SJSA1 (cell line): ENCODE results near the gene LBR. TPM values are rescaled to one million over a fixed set of nuclear protein-coding genes. Genes with fewer than 3 reads are reported as not detected.

Source experiments
- DNase-seq, 2 experiments: peaks; one replicate each; pipeline ENCODE4 v3.0.0-alpha.2; 2015 to 2020; ENCODE audit warnings: low spot score in 2 of 2, low read depth in 1 of 2
- H3K27ac ChIP-seq: fragments of 250-450 bp; sonication (Bioruptor Pico); 2 replicates; pipeline ENCODE4 v1.5.1; 2020; ENCODE audit warnings: mild to moderate bottlenecking, moderate library complexity
- H3K27me3 ChIP-seq: fragments of 250-450 bp; sonication (Bioruptor Pico); replicated peaks from 2 replicates; pipeline ENCODE4 v1.5.1; 2020; ENCODE audit warnings: mild to moderate bottlenecking, moderate library complexity
- H3K36me3 ChIP-seq: fragments of 250-450 bp; sonication (Bioruptor Pico); 2 replicates; pipeline ENCODE4 v1.5.1; 2020; ENCODE audit warnings: mild to moderate bottlenecking
- H3K4me1 ChIP-seq: fragments of 250-450 bp; sonication (Bioruptor Pico); replicated peaks from 2 replicates; pipeline ENCODE4 v1.6.1; 2021; ENCODE audit warnings: mild to moderate bottlenecking
- H3K4me3 ChIP-seq: fragments of 250-450 bp; sonication (Bioruptor Pico); 2 replicates; pipeline ENCODE4 v1.5.1; 2020; ENCODE audit warnings: mild to moderate bottlenecking
- H3K9me3 ChIP-seq: fragments of 250-450 bp; sonication (Bioruptor Pico); replicated peaks from 2 replicates; pipeline ENCODE4 v1.5.1; 2020; ENCODE audit warnings: mild to moderate bottlenecking
- total RNA-seq: library from RNA; depleted of rRNA; stranded (reverse); fragments of >200 nt; shearing (Covaris generic); gene quantifications from 2 replicates; pipeline ENCODE4 v1.2.3, GENCODE V29; 2014

LBR gene
- total RNA-seq, 1 experiment from 2014 or later, result 66.8 TPM

GRCh38 chr1:225445639-225446594 is 18.1 kb upstream of the LBR start:
- no peaks in the 10 kb centered on the region for H3K36me3 ChIP-seq
- no peak for DNase-seq
- no peak overlapping the region for H3K4me3 ChIP-seq
- no peaks in the 10 kb centered on the region for H3K27me3 ChIP-seq
- no peaks in the 10 kb centered on the region for H3K9me3 ChIP-seq
- peaks cover 13% of the 10 kb centered on the region for H3K4me1 ChIP-seq
- H3K27ac ChIP-seq, result peak overlapping the region; percentile 24; the same call in 1 of the 2 replicates

DNA sequence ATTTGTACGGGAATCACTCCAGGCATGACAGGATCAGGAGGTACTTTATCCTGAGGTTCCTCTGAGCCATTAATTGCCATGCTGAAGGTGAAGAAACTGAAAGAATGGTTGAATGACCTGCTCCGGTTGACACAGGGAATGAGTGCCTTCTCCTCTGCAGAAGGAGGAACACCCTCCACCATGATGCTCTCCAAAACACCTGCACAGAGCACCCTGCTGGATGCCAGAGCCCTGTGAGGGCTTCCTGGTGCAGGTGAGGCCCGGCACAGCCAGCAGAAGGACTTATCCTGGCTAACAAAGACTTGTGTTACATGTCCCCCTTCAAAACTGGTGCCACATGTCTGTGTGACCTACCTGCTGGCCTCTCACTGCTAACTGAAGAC is 14.3 kb upstream of the LBR start:
- no peak for DNase-seq

DNA sequence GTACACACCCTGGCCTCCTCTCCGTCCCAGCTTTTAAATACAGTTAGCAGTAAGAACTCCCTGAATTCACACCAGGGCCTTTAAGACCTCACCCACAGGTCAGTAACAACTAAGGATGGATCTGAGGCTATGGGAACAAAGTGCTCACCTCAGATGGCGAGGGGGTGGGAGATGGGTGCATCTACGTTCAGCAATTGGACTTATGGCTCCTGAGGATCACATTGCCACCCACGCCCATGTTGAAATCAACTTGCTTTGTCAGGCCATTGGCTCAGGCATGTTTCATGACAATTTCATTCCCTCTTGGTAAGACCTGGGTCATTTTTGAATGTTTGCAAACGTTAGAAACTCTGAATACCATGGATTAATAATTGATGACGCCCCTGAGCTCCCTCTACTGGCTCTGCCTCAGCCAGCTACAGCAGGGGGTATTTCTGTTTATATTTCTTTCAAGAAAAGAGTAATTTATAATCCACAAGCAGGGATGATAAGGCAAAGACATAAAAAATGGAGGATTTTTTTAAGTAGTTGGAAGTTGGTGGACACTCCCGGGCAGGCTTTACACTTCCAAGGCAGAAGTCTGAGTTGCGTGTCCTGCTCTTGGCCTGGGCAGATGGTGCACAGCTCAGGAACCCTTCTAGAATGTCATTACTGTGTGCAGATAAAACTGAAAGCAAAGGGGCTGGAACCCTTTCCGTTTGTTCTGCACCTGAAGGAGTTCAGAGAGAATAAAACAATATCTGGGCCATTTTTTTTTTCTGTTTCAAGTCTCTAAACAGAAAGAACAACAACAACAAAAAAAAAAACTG is 13.7 kb upstream of the LBR start:
- DNase-seq, result no peak
- H3K27me3 ChIP-seq, result no peaks in the 10 kb centered on the region
- peaks cover 13% of the 10 kb centered on the region for H3K4me1 ChIP-seq
- no peaks in the 10 kb centered on the region for H3K36me3 ChIP-seq
- no peak overlapping the region for H3K27ac ChIP-seq
- no peak overlapping the region for H3K4me3 ChIP-seq
- H3K9me3 ChIP-seq, result no peaks in the 10 kb centered on the region

More for the DNA sequence above, 14.3 kb upstream of the LBR start:
- no peaks in the 10 kb centered on the region for H3K27me3 ChIP-seq
- no peaks in the 10 kb centered on the region for H3K9me3 ChIP-seq
- H3K36me3 ChIP-seq, result no peaks in the 10 kb centered on the region
- peaks cover 13% of the 10 kb centered on the region for H3K4me1 ChIP-seq
- no peak overlapping the region for H3K4me3 ChIP-seq
- H3K27ac ChIP-seq, result no peak overlapping the region

DNA sequence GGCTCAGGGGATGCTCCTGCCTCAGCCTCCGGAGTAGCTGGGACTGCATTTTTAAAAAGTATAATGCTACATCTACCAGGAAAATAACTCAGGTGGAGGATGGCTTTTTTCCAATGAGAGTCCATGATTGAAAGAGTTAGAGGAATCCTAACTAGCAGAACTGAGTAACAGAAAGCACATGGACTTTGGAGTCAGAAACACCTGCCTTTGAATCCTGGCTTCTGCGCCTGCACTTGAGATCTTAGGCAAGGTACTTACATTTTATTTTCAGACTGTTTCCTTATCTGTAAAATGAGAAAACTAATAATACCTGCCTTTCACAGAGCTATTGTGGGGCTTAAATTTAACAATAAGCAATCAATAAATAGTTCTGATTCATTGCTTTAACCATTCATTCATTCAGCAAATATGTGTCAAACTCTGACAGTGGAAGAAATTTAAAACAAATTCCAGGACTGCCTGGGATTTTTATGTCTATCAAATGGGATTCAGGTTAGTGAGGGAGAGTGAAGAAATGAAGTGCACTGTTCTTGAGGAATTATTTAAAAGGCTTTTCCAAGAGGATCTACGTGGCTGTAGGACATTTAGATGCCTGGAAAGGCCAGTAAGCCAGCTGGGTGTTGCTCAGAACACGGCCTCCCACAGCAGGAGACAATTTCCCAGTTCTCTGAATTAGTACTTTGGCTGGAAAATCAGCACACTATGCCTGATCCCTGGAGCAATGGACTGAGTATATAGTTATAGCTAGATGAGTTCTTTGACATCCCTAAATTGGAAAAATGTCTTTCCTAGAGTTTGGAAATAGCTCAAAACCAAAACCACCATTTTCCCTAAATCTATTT is 12.8 kb upstream of the LBR start:
- Histone ChIP-seq H3K27ac (no peak overlapping the region), H3K36me3 (no peaks in the 10 kb centered on the region), H3K27me3 (no peaks in the 10 kb centered on the region), H3K9me3 (no peaks in the 10 kb centered on the region), H3K4me3 (no peak overlapping the region), H3K4me1 (peaks cover 11% of the 10 kb centered on the region)
- DNase-seq, result no peak

GRCh38 chr1:225437710-225438437 is 10.0 kb upstream of the LBR start:
- Histone ChIP-seq H3K4me3 (no peak overlapping the region), H3K27ac (no peak overlapping the region), H3K36me3 (no peaks in the 10 kb centered on the region), H3K9me3 (no peaks in the 10 kb centered on the region), H3K4me1 (no peaks in the 10 kb centered on the region), H3K27me3 (no peaks in the 10 kb centered on the region)
- no peak for DNase-seq

DNA sequence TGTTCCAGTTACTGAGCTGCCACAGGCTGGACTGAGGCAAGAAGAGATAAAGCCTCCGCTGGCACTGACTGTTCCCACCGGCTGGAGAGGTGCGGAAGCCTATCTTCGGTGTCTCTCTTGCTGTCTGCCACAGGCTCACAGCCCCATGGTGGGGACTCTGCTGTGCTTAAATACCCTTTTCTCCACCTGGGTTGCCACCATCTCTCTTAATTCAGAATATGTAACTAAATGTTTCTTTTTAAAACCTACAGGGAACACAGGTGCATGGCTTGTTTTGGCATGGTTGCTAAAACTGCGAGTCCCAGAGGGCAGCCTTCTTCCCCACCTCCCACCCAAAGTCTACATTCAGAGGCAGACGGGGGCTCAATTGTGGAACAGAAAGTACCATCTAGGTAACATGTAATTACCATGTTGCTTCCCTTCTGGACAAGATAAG is 8.1 kb upstream of the LBR start:
- no peak for DNase-seq
- no peaks in the 10 kb centered on the region for H3K27me3 ChIP-seq
- H3K27ac ChIP-seq, result no peak overlapping the region
- H3K36me3 ChIP-seq, result no peaks in the 10 kb centered on the region
- no peak overlapping the region for H3K4me3 ChIP-seq
- H3K4me1 ChIP-seq, result no peaks in the 10 kb centered on the region
- H3K9me3 ChIP-seq, result no peaks in the 10 kb centered on the region

- no peak for DNase-seq
- Histone ChIP-seq H3K4me3 (no peak overlapping the region), H3K9me3 (no peaks in the 10 kb centered on the region), H3K27me3 (no peaks in the 10 kb centered on the region), H3K27ac (no peak overlapping the region), H3K4me1 (no peaks in the 10 kb centered on the region), H3K36me3 (no peaks in the 10 kb centered on the region)
Measured at GRCh38 chr1:225435487-225435886, 7.6 kb upstream of the LBR start.

DNA sequence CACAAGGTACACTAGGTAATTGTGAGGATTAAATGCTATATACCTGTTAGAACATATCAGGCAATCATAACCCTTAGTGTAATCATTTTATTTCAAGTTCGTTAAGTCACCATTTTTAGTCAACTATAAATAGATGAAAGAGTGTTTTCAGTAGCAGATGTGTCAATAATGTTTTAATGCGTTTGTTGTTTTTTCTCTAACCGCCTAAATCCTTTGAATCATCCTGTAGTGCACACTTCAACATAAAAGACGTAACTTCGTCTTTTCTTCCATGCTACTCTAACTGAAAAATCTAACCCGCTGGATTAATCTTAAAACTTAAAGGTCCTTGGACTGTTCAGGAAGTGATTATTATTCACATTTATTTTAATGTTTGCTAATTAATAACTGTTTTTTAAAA is 7.2 kb upstream of the LBR start:
- Histone ChIP-seq H3K27me3 (no peaks in the 10 kb centered on the region), H3K27ac (no peak overlapping the region), H3K36me3 (no peaks in the 10 kb centered on the region), H3K4me1 (no peaks in the 10 kb centered on the region), H3K4me3 (no peak overlapping the region), H3K9me3 (no peaks in the 10 kb centered on the region)
- no peak for DNase-seq

- no peak overlapping the region for H3K4me3 ChIP-seq
- H3K9me3 ChIP-seq, result no peaks in the 10 kb centered on the region
- H3K27ac ChIP-seq, result no peak overlapping the region
- DNase-seq, result no peak
- no peaks in the 10 kb centered on the region for H3K27me3 ChIP-seq
- peaks cover under 1% of the 10 kb centered on the region; the same call in 1 of the 2 replicates for H3K4me1 ChIP-seq
- H3K36me3 ChIP-seq, result no peaks in the 10 kb centered on the region
Measured at GRCh38 chr1:225434046-225434445, 6.2 kb upstream of the LBR start.

DNA sequence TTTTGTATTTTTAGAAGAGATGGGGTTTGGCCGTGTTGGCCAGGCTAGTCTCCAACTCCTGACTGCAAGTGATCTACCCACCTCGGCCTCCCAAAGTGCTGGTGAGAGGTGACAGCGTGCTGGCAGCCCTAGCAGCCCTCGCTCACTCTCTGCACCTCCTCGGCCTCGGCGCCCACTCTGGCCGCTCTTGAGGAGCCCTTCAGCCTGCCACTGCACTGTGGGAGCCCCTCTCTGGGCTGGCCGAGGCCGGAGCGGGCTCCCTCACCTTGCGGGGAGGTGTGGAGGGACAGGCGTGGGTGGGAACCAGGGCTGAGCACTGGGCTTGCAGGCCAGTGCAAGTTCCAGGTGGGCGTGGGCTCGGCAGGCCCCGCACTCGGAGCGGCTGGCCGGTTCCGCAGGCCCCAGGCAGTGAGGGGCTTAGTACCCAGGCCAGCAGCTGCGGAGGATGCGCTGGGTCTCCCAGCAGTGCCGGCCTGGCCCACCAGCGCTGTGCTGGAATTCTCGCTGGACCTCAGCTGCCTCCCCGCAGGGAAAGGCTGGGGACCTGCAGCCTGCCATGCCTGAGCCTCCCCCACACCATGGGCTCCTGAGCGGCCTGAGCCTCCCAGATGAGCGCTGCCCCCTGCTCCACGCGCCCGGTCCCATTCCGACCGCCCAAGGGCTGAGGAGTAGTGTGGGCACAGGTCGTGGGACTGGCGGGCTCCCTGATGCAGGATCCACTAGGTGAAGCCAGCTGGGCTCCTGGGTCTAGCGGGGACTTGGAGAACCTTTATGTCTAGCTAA is 3.4 kb upstream of the LBR start:
- Histone ChIP-seq H3K36me3 (peaks cover 8% of the 10 kb centered on the region), H3K27me3 (no peaks in the 10 kb centered on the region), H3K27ac (no peak overlapping the region), H3K4me3 (no peak overlapping the region), H3K4me1 (peaks cover 10% of the 10 kb centered on the region), H3K9me3 (no peaks in the 10 kb centered on the region)
- DNase-seq, result no peak

DNA sequence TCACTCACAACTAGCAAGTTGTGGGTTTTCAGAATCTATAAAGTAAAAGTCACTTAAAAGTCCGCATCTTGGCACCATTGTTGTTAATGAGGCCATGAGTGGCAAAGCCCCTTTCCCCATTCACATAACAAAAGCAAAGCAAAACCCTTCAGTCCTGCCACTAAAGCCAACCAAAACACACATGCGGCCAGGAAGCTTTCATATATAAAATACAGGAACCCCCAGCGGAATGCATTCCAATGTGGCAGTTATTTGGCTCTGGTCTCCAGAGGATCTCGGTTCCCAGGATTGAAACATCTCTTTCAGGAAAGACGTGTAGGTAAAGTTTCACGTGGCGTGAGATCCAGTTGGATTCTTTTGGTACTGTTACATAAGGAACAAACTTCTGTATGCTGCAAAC is 2.5 kb upstream of the LBR start:
- Histone ChIP-seq H3K9me3 (no peaks in the 10 kb centered on the region), H3K4me1 (peaks cover 20% of the 10 kb centered on the region), H3K27me3 (no peaks in the 10 kb centered on the region), H3K4me3 (no peak overlapping the region), H3K36me3 (peaks cover 8% of the 10 kb centered on the region), H3K27ac (no peak overlapping the region)
- no peak for DNase-seq

GRCh38 chr1:225428881-225429455 is 1.1 kb upstream of the LBR start:
- no peaks in the 10 kb centered on the region for H3K27me3 ChIP-seq
- peaks cover 8% of the 10 kb centered on the region for H3K36me3 ChIP-seq
- H3K9me3 ChIP-seq, result no peaks in the 10 kb centered on the region
- H3K27ac ChIP-seq, result peak overlapping the region; percentile 81
- H3K4me3 ChIP-seq, result peak overlapping the region; percentile 92
- DNase-seq, result no peak
- peaks cover 33% of the 10 kb centered on the region for H3K4me1 ChIP-seq
